Adrenal gland (tissue), 12 donors: ENCODE results near the gene CPLX4. TPM values are rescaled to one million over a fixed set of nuclear protein-coding genes. Genes with fewer than 3 reads are reported as not detected.
A peak's percentile ranks its signal among the peaks of the same experiment; 100 is the strongest.

Source experiments
- DNase-seq, 7 donors: peaks; one replicate each; pipeline ENCODE4 v3.0.0-alpha.2; 2019 to 2020
- H3K27ac ChIP-seq, 5 donors: fragments of 200-600 bp; sonication (generic) in 4 of 5; 1 replicate in 3 of 5; 2 replicates in 2 of 5; pipeline versions ENCODE4 v1.5.1 to v1.8.0; 2016 to 2020; ENCODE audit warnings: mild to moderate bottlenecking in 1 of 5
- H3K27me3 ChIP-seq: fragments of 200-600 bp; 2 replicates; pipeline ENCODE4 v1.8.0; 2021
- H3K36me3 ChIP-seq, 2 donors: fragments of 200-600 bp; replicated peaks in 1 of 2; 1 replicate in 1 of 2; 2 replicates in 1 of 2; pipeline versions ENCODE4 v1.5.1 to v1.8.0; 2018 to 2022
- H3K4me1 ChIP-seq, 2 donors: fragments of 200-600 bp; replicated peaks in 1 of 2; 1 replicate in 1 of 2; 2 replicates in 1 of 2; pipeline versions ENCODE4 v1.5.1 to v1.8.0; 2018 to 2021
- H3K4me3 ChIP-seq, 4 donors: fragments of 200-600 bp; sonication (generic) in 3 of 4; one replicate each; pipeline ENCODE4 v1.5.1; 2016 to 2018
- H3K9me3 ChIP-seq, 3 donors: fragments of 200-600 bp; sonication (generic) in 1 of 3; replicated peaks in 1 of 3; 1 replicate in 2 of 3; 2 replicates in 1 of 3; pipeline versions ENCODE4 v1.5.1 to v1.8.0; 2016 to 2021
- CTCF ChIP-seq, 6 experiments: fragments of 450-650 bp in 4 of 6; fragments of 200-600 bp in 2 of 6; sonication (generic) in 1 of 6; IDR thresholded peaks; 1 replicate in 5 of 6; 2 replicates in 1 of 6; pipeline versions ENCODE4 v1.5.1 to v1.8.0; 2016 to 2021; ENCODE audit warnings: antibody characterized with exemption in 6 of 6, mild to moderate bottlenecking in 2 of 6, moderate library complexity in 1 of 6
- POLR2A ChIP-seq, 2 donors: fragments of 450-650 bp; IDR thresholded peaks; one replicate each; pipeline ENCODE4 v1.6.1; 2017; ENCODE audit warnings: antibody characterized with exemption in 2 of 2, mild to moderate bottlenecking in 2 of 2, moderate library complexity in 1 of 2
- WGBS, 4 donors: extraction: QIAGEN DNeasy Blood & Tissue Kit in 2 of 4; methylation state at CpG; one replicate each; pipeline versions ENCODE4 v1.1.5 to v1.1.7; 2013 to 2017; 5-methylcytosine and 5-hydroxymethylcytosine counted together
- intact Hi-C, 2 donors: fragments of 100-400 bp; cut with DNase I; formaldehyde crosslinking; loops; one replicate each; pipeline versions ENCODE4 v1.14.1 to v1.15.0; 2022 to 2023
- polyA plus RNA-seq, 3 donors: library from polyadenylated mRNA; stranded (reverse); fragments of 200-250 nt in 2 of 3; fragments of 350-450 nt in 1 of 3; fragmentation: Illumina TruSeq in 1 of 3; extraction: RNeasy Lipid Tissue Mini Kit (QIAGEN cat#74804) in 1 of 3; gene quantifications; one replicate each; pipeline ENCODE4 v1.2.3, GENCODE V29; 2013 to 2014
- total RNA-seq, 9 donors: library from RNA; depleted of rRNA in 4 of 9; stranded (reverse); fragments of >200 nt in 4 of 9; fragments of 120-200 nt in 1 of 9; fragmentation: NEBNext Ultra II Directional in 1 of 9; extraction: Animal tissue kit (Norgen Biotek cat#: 25700) in 1 of 9; gene quantifications; one replicate each; pipeline versions ENCODE4 v1.1.0 to v1.2.4, GENCODE V29; 2013 to 2023
- donor health status: healthy with polysubstance abuse.
- donor health status: Bipolar disorder and iron deficiency.
- donor health status: DM: yes; HTN: yes; CAD: no.
- donor health status: DM: no; HTN: no; CAD: no.
- donor health status: DM: no; HTN: no; CAD: no.
- donor health status: DM: yes; HTN: yes; CAD: no.

The CPLX4 gene
- total and polyA plus RNA-seq, 12 donors, result 0.11 TPM; not detected in 11

- Histone ChIP-seq H3K4me1 (peaks cover 0 to 19% of the 10 kb centered on the region in 2 donors), H3K27me3 (peaks cover 98% of the 10 kb centered on the region), H3K27ac (no peak overlapping the region), H3K4me3 (peak overlapping the region in 1 of 4 donors; percentile 41), H3K9me3 (no peaks in the 10 kb centered on the region), H3K36me3 (no peaks in the 10 kb centered on the region)
- TF ChIP-seq POLR2A (IDR thresholded peaks at IDR 0.05) (no peak), CTCF (IDR thresholded peaks at IDR 0.05) (peak in 2 of 6 experiments; percentile 10 to 28)
- WGBS, 4 donors, result 2 to 7% (median 4%) methylated on average over 6 to 90 of the region's 90 CpGs
- peak in 2 of 7 donors; percentile 38 to 39 for DNase-seq
- intact Hi-C loops, result no loop called here
These were observed 49.5 kb downstream of the CPLX4 start for GRCh38 chr18:59268721-59269562.

DNA sequence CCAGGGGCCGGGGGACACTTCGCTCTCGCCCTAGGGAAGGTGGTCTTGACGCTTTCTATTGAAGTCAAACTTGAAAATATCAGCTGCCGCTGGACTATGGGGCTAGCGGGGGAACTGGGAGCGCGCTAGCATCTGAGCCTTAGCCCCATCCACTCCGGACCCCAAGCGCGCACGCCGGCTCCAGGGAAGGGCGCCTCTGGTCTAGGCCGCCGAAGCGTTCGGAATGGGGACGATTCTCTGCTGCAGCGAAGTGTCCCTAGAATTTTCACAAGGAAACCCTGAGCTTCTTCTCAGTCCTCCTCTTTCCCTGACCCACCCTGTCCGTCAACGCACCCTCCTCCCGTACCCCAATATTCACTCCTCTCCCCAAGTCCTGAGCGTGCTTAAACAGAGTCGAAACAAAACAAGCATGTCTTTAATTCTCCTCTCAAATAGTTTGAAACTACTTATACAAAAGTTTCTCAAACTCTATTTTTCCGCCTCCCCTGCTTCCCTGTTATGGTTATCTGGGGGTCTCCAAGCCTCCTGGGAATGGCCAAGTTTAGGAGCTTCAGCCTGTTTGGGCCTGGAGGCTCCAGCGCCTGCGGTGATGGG, 50.2 kb downstream of the CPLX4 start:
- Histone ChIP-seq H3K27ac (no peak overlapping the region), H3K36me3 (no peaks in the 10 kb centered on the region), H3K27me3 (peaks cover 98% of the 10 kb centered on the region), H3K9me3 (no peaks in the 10 kb centered on the region), H3K4me3 (no peak overlapping the region), H3K4me1 (peaks cover 0 to 12% of the 10 kb centered on the region in 2 donors)
- 13 to 20% (median 17%) methylated on average over 10 to 28 of the region's 28 CpGs for WGBS, 4 donors
- intact Hi-C loops, result no loop called here
- DNase-seq, result no peak
- no peak for TF ChIP-seq POLR2A (IDR thresholded peaks at IDR 0.05)
- TF ChIP-seq CTCF (IDR thresholded peaks at IDR 0.05), result no peak

DNA sequence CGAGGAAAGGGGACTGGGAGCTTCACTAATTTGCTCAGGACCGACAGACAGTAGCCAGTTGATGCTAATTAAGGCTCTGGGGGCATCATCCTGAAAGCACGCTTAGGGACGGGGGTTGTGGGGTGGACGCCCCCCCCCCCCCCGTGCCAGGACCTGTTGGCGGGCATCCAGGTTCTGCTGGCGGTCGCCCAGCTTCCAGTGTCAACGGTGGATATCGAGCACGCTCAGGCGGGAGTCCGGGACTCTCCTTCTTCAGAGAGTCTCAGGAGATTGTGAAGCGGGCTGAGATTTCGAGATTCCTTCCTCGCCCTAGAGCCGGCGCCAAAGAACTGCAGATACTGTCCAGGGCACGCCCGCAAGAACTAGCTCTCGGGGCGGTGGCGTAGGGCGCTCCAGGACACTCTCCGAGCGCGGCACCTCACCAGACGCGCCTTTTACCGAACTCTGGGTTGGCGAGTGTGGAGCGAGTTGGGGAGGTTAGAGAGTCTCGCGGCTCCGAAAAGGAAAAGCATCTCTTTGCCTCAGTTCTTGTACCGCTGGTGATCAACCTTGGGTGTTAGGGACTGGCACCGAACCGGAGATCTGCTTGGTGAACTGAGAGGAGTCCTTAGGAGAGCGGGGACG, 50.8 kb downstream of the CPLX4 start:
- Histone ChIP-seq H3K27ac (no peak overlapping the region), H3K4me1 (peaks cover 0 to 6% of the 10 kb centered on the region in 2 donors), H3K4me3 (no peak overlapping the region), H3K9me3 (no peaks in the 10 kb centered on the region), H3K27me3 (peaks cover 93% of the 10 kb centered on the region), H3K36me3 (no peaks in the 10 kb centered on the region)
- WGBS, 4 donors, result 0 to 4% (median 3%) methylated on average over 10 to 41 of the region's 41 CpGs
- intact Hi-C loops, result no loop called here
- TF ChIP-seq POLR2A (IDR thresholded peaks at IDR 0.05), result no peak
- TF ChIP-seq CTCF (IDR thresholded peaks at IDR 0.05), result no peak
- DNase-seq, result no peak

GRCh38 chr18:59266886-59267502, 51.5 kb downstream of the CPLX4 start:
- Histone ChIP-seq H3K4me3 (no peak overlapping the region), H3K27me3 (peaks cover 86% of the 10 kb centered on the region), H3K4me1 (no peaks in the 10 kb centered on the region), H3K36me3 (no peaks in the 10 kb centered on the region), H3K9me3 (no peaks in the 10 kb centered on the region), H3K27ac (no peak overlapping the region)
- no peak for DNase-seq
- intact Hi-C loops, result no loop called here
- TF ChIP-seq CTCF (IDR thresholded peaks at IDR 0.05) (no peak), POLR2A (IDR thresholded peaks at IDR 0.05) (no peak)
- WGBS, 4 donors, result 7 to 10% (median 9%) methylated on average over 10 of the region's 10 CpGs
